GM12878 (cell line): Measurements from ENCODE around the gene DSC3.

Experiments used
- JUND ChIP-seq: IDR thresholded peaks from 2 replicates; pipeline ENCODE4 v1.6.1; 2012; ENCODE audit warnings: low read depth, mild to moderate bottlenecking, low read length, improper control_type of control experiment, moderate library complexity
- SUZ12 ChIP-seq: fragments of 200-600 bp; sonication (generic); IDR thresholded peaks from one replicate; pipeline ENCODE4 v1.6.1; 2018; ENCODE audit warnings: antibody characterized with exemption, mild to moderate bottlenecking; ENCODE audit not compliant: unreplicated experiment
- TF ChIP-seq, protein P1 (sequence below): IDR thresholded peaks from 2 replicates; pipeline ENCODE4 v1.6.1; 2012; ENCODE audit warnings: low read depth, low read length, improper control_type of control experiment
- TF ChIP-seq, protein P2 (sequence below), 3 experiments: IDR thresholded peaks in 2 of 3; conservative IDR thresholded peaks in 1 of 3; 2 replicates each; pipeline ENCODE4 v1.5.1; 2011; ENCODE audit warnings: low read depth in 3 of 3, low read length in 3 of 3, mild to moderate bottlenecking in 3 of 3, control low read depth in 2 of 3, moderate library complexity in 2 of 3, inconsistent platforms in 1 of 3, mixed read lengths in 1 of 3; ENCODE audit not compliant: control insufficient read depth in 2 of 3, insufficient read depth in 1 of 3; ENCODE audit errors: extremely low read depth in 1 of 3

DNA sequence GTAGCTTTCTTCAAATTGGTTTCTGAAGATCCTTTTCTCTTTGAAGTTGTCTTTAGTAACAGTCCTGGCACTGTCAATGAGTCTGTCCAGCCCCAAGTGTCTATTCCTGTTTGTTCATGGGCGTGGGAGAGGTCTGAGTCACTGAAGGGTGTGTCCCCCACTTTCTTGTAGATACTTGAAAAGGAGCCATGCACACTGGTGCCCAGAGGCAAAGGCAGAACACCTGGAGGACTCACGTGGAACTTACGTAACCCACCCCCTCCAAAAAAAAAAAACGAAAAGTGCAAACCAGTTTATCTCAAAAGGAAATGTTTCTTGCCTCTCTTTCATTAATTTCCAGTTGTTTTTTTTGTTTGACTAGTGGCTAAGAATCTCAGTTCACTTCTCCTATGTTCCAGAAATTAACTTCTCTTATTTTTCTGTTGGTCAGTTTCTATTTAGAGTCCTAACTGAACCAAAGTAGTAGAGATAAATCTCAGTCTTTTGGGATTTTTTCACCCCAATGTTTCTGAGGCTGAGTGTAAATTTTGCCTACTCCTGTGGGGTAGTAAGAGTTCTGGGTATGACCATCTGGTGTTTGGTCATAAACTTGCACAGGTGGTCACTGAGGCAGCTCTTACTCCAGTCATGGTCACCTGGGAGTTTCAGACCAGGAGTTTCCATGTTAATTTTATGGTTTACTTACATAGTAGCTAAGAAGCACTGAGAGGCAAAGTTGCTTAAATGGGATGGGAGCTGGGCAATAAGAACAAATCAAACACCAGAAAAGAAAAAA, 54.9 kb downstream of the DSC3 start:
- TF ChIP-seq, protein P1, sequence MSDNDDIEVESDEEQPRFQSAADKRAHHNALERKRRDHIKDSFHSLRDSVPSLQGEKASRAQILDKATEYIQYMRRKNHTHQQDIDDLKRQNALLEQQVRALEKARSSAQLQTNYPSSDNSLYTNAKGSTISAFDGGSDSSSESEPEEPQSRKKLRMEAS: no peak
- TF ChIP-seq SUZ12: no peak
- TF ChIP-seq, protein P2, sequence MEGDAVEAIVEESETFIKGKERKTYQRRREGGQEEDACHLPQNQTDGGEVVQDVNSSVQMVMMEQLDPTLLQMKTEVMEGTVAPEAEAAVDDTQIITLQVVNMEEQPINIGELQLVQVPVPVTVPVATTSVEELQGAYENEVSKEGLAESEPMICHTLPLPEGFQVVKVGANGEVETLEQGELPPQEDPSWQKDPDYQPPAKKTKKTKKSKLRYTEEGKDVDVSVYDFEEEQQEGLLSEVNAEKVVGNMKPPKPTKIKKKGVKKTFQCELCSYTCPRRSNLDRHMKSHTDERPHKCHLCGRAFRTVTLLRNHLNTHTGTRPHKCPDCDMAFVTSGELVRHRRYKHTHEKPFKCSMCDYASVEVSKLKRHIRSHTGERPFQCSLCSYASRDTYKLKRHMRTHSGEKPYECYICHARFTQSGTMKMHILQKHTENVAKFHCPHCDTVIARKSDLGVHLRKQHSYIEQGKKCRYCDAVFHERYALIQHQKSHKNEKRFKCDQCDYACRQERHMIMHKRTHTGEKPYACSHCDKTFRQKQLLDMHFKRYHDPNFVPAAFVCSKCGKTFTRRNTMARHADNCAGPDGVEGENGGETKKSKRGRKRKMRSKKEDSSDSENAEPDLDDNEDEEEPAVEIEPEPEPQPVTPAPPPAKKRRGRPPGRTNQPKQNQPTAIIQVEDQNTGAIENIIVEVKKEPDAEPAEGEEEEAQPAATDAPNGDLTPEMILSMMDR (IDR thresholded peaks at IDR 0.05 in 2 of 3, conservative IDR thresholded peaks at IDR 0.05 in 1 of 3; ENCODE audit: control insufficient read depth in 2 of 3, extremely low read depth in 1 of 3, insufficient read depth in 1 of 3, low read depth in 3 of 3, low read length in 3 of 3): no peak
- TF ChIP-seq JUND: no peak
